ENCODE measurements around the gene CAMK2D. TPM values are rescaled to one million over a fixed set of nuclear protein-coding genes. Genes with fewer than 3 reads are reported as not detected.

CAMK2D gene
- total and polyA plus RNA-seq, 5 donors, result 77.2 to 177 (median 150) TPM

- Histone ChIP-seq H3K4me1 (ENCODE audit: control insufficient read depth, insufficient read depth, low read length) (peaks cover 2% of the 10 kb centered on the region), H3K27me3 (ENCODE audit: control insufficient read depth, insufficient read depth) (no peaks in the 10 kb centered on the region), H3K9me3 (ENCODE audit: control insufficient read depth, low read length) (no peaks in the 10 kb centered on the region), H3K27ac (ENCODE audit: low read length) (peak overlapping the region; percentile 37), H3K4me3 (ENCODE audit: low read length) (no peak overlapping the region)
- DNase-seq, result no peak
- intact Hi-C loops (cut with DNase I), result no loop called here
- no peak for ATAC-seq
- WGBS, result 86% methylated on average over 1 of the region's 1 CpG
Measured at GRCh38 chr4:113452152-113452551, 309.4 kb downstream of the CAMK2D start.

GRCh38 chr4:113450295-113451080 lies 311.1 kb downstream of the CAMK2D start:
- 82% methylated on average over 5 of the region's 5 CpGs for WGBS
- ATAC-seq (no peak), DNase-seq (no peak)
- intact Hi-C loops (cut with DNase I), result no loop called here
- H3K9me3 ChIP-seq (ENCODE audit: control insufficient read depth, low read length), result no peaks in the 10 kb centered on the region
- peaks cover 5% of the 10 kb centered on the region for H3K4me1 ChIP-seq (ENCODE audit: control insufficient read depth, insufficient read depth, low read length)
- no peaks in the 10 kb centered on the region for H3K27me3 ChIP-seq (ENCODE audit: control insufficient read depth, insufficient read depth)
- peak overlapping the region; percentile 71 for H3K27ac ChIP-seq (ENCODE audit: low read length)
- H3K4me3 ChIP-seq (ENCODE audit: low read length), result no peak overlapping the region

- no peak overlapping the region for H3K4me3 ChIP-seq (ENCODE audit: low read length)
- H3K9me3 ChIP-seq (ENCODE audit: control insufficient read depth, low read length), result no peaks in the 10 kb centered on the region
- H3K27me3 ChIP-seq (ENCODE audit: control insufficient read depth, insufficient read depth), result no peaks in the 10 kb centered on the region
- peak overlapping the region; percentile 51 for H3K27ac ChIP-seq (ENCODE audit: low read length)
- 63% methylated on average over 1 of the region's 1 CpG for WGBS
- intact Hi-C loops (cut with DNase I), result no loop called here
- ATAC-seq, result peak in 1 of 2 donors; percentile 5
- peaks cover 7% of the 10 kb centered on the region for H3K4me1 ChIP-seq (ENCODE audit: control insufficient read depth, insufficient read depth, low read length)
- DNase-seq, result no peak
Measured at GRCh38 chr4:113449410-113449974, 312.0 kb downstream of the CAMK2D start.

- 5% methylated on average over 4 of the region's 4 CpGs for WGBS
- Histone ChIP-seq H3K4me3 (ENCODE audit: low read length) (no peak overlapping the region), H3K27me3 (ENCODE audit: control insufficient read depth, insufficient read depth) (no peaks in the 10 kb centered on the region), H3K4me1 (ENCODE audit: control insufficient read depth, insufficient read depth, low read length) (peaks cover 7% of the 10 kb centered on the region), H3K9me3 (ENCODE audit: control insufficient read depth, low read length) (no peaks in the 10 kb centered on the region), H3K27ac (ENCODE audit: low read length) (peak overlapping the region; percentile 62)
- intact Hi-C loops (cut with DNase I), result no loop called here
- peak in 1 of 2 donors; percentile 28 for ATAC-seq
- peak in 2 of 3 donors; percentile 40 to 50 for DNase-seq
Measured at GRCh38 chr4:113447769-113448168, 313.8 kb downstream of the CAMK2D start.

GRCh38 chr4:113447061-113447460 lies 314.5 kb downstream of the CAMK2D start:
- peaks cover 5% of the 10 kb centered on the region for H3K4me1 ChIP-seq (ENCODE audit: control insufficient read depth, insufficient read depth, low read length)
- H3K4me3 ChIP-seq (ENCODE audit: low read length), result no peak overlapping the region
- H3K27me3 ChIP-seq (ENCODE audit: control insufficient read depth, insufficient read depth), result no peaks in the 10 kb centered on the region
- peak overlapping the region; percentile 75 for H3K27ac ChIP-seq (ENCODE audit: low read length)
- ATAC-seq (no peak), DNase-seq (no peak)
- no peaks in the 10 kb centered on the region for H3K9me3 ChIP-seq (ENCODE audit: control insufficient read depth, low read length)
- intact Hi-C loops (cut with DNase I), result no loop called here
- 97% methylated on average over 3 of the region's 3 CpGs for WGBS

GRCh38 chr4:113446019-113446418 lies 315.5 kb downstream of the CAMK2D start:
- Histone ChIP-seq H3K4me3 (ENCODE audit: low read length) (no peak overlapping the region), H3K27me3 (ENCODE audit: control insufficient read depth, insufficient read depth) (no peaks in the 10 kb centered on the region), H3K9me3 (ENCODE audit: control insufficient read depth, low read length) (no peaks in the 10 kb centered on the region), H3K27ac (ENCODE audit: low read length) (peak overlapping the region; percentile 42), H3K4me1 (ENCODE audit: control insufficient read depth, insufficient read depth, low read length) (peaks cover 5% of the 10 kb centered on the region)
- WGBS, result 93% methylated on average over 4 of the region's 4 CpGs
- ATAC-seq (peak in 1 of 2 donors; percentile 6), DNase-seq (no peak)
- intact Hi-C loops (cut with DNase I), result no loop called here

- DNase-seq (peak; percentile 67 to 84 (median 70)), ATAC-seq (peak; percentile 90 to 92)
- H3K4me1 ChIP-seq (ENCODE audit: control insufficient read depth, insufficient read depth, low read length), result peaks cover 7% of the 10 kb centered on the region
- intact Hi-C loops (cut with DNase I), result no loop called here
- 41% methylated on average over 5 of the region's 5 CpGs for WGBS
- no peaks in the 10 kb centered on the region for H3K9me3 ChIP-seq (ENCODE audit: control insufficient read depth, low read length)
- peak overlapping the region; percentile 25 for H3K27ac ChIP-seq (ENCODE audit: low read length)
- no peaks in the 10 kb centered on the region for H3K27me3 ChIP-seq (ENCODE audit: control insufficient read depth, insufficient read depth)
- no peak overlapping the region for H3K4me3 ChIP-seq (ENCODE audit: low read length)
Measured at GRCh38 chr4:113445286-113445685, 316.3 kb downstream of the CAMK2D start.

- Histone ChIP-seq H3K9me3 (ENCODE audit: control insufficient read depth, low read length) (no peaks in the 10 kb centered on the region), H3K27me3 (ENCODE audit: control insufficient read depth, insufficient read depth) (no peaks in the 10 kb centered on the region), H3K4me3 (ENCODE audit: low read length) (no peak overlapping the region), H3K27ac (ENCODE audit: low read length) (no peak overlapping the region), H3K4me1 (ENCODE audit: control insufficient read depth, insufficient read depth, low read length) (peaks cover 8% of the 10 kb centered on the region)
- intact Hi-C loops (cut with DNase I), result no loop called here
- WGBS, result 28% methylated on average over 1 of the region's 1 CpG
- peak; percentile 35 to 42 for ATAC-seq
- DNase-seq, result peak in 1 of 3 donors; percentile 41
Measured at GRCh38 chr4:113444386-113444785, 317.2 kb downstream of the CAMK2D start.

- no peak for ATAC-seq
- Histone ChIP-seq H3K4me3 (ENCODE audit: low read length) (no peak overlapping the region), H3K4me1 (ENCODE audit: control insufficient read depth, insufficient read depth, low read length) (peaks cover 8% of the 10 kb centered on the region)
Measured at GRCh38 chr4:113442826-113443225, 318.7 kb downstream of the CAMK2D start.

GRCh38 chr4:113440371-113440770 lies 321.2 kb downstream of the CAMK2D start:
- WGBS, result 65% methylated on average over 4 of the region's 4 CpGs
- intact Hi-C loops (cut with DNase I), result no loop called here
- ATAC-seq (no peak), DNase-seq (no peak)
- H3K9me3 ChIP-seq (ENCODE audit: control insufficient read depth, low read length), result no peaks in the 10 kb centered on the region
- H3K27ac ChIP-seq (ENCODE audit: low read length), result no peak overlapping the region
- H3K4me1 ChIP-seq (ENCODE audit: control insufficient read depth, insufficient read depth, low read length), result peaks cover 4% of the 10 kb centered on the region
- H3K27me3 ChIP-seq (ENCODE audit: control insufficient read depth, insufficient read depth), result no peaks in the 10 kb centered on the region
- H3K4me3 ChIP-seq (ENCODE audit: low read length), result no peak overlapping the region

More at GRCh38 chr4:113442826-113443225, 318.7 kb downstream of the CAMK2D start:
- WGBS, result 83% methylated on average over 6 of the region's 6 CpGs
- DNase-seq, result no peak
- Histone ChIP-seq H3K27ac (ENCODE audit: low read length) (no peak overlapping the region), H3K27me3 (ENCODE audit: control insufficient read depth, insufficient read depth) (no peaks in the 10 kb centered on the region), H3K9me3 (ENCODE audit: control insufficient read depth, low read length) (no peaks in the 10 kb centered on the region)
- intact Hi-C loops (cut with DNase I), result no loop called here

GRCh38 chr4:113438596-113438995 lies 322.9 kb downstream of the CAMK2D start:
- H3K27ac ChIP-seq (ENCODE audit: low read length), result no peak overlapping the region
- H3K9me3 ChIP-seq (ENCODE audit: control insufficient read depth, low read length), result no peaks in the 10 kb centered on the region
- no peak for ATAC-seq
- no peaks in the 10 kb centered on the region for H3K27me3 ChIP-seq (ENCODE audit: control insufficient read depth, insufficient read depth)
- intact Hi-C loops (cut with DNase I), result no loop called here
- H3K4me1 ChIP-seq (ENCODE audit: control insufficient read depth, insufficient read depth, low read length), result peaks cover 3% of the 10 kb centered on the region
- H3K4me3 ChIP-seq (ENCODE audit: low read length), result no peak overlapping the region
- WGBS, result 65% methylated on average over 5 of the region's 5 CpGs
- no peak for DNase-seq
